H9 (cell line): Measurements from ENCODE around the gene PSMA3. TPM values are rescaled to one million over a fixed set of nuclear protein-coding genes. Genes with fewer than 3 reads are reported as not detected.

Experiments used
- DNase-seq: peaks from one replicate; pipeline ENCODE4 v3.0.0-alpha.2; 2017
- H2AFZ ChIP-seq: one replicate; pipeline ENCODE4 v1.6.1; 2013; ENCODE audit warnings: mild to moderate bottlenecking, low read length, control low read depth, moderate library complexity
- H2AK5ac ChIP-seq: 2 replicates; pipeline ENCODE4 v1.6.1; 2013; ENCODE audit warnings: low read length, control low read depth, mixed read lengths; ENCODE audit not compliant: insufficient read length
- H2BK120ac ChIP-seq: one replicate; pipeline ENCODE4 v1.6.1; 2013; ENCODE audit warnings: low read depth, mild to moderate bottlenecking, low read length, control low read depth, inconsistent platforms; ENCODE audit not compliant: poor library complexity, severe bottlenecking
- H2BK12ac ChIP-seq: 2 replicates; pipeline ENCODE4 v1.6.1; 2013; ENCODE audit warnings: low read length, control low read depth, mixed read lengths, low read depth; ENCODE audit not compliant: insufficient read length
- H2BK15ac ChIP-seq: 2 replicates; pipeline ENCODE4 v1.6.1; 2013; ENCODE audit warnings: low read depth, low read length, control low read depth
- H2BK20ac ChIP-seq: one replicate; pipeline ENCODE4 v1.6.1; 2013; ENCODE audit warnings: low read depth, mild to moderate bottlenecking, low read length, control low read depth, inconsistent platforms; ENCODE audit not compliant: poor library complexity, severe bottlenecking
- H2BK5ac ChIP-seq: 2 replicates; pipeline ENCODE4 v1.6.1; 2013; ENCODE audit warnings: low read length, control low read depth, mixed read lengths; ENCODE audit not compliant: insufficient read length
- H3K14ac ChIP-seq: 2 replicates; pipeline ENCODE4 v1.6.1; 2013; ENCODE audit warnings: low read length, control low read depth; ENCODE audit not compliant: insufficient read depth
- H3K18ac ChIP-seq: 2 replicates; pipeline ENCODE4 v1.6.1; 2013; ENCODE audit warnings: low read depth, mild to moderate bottlenecking, mixed read lengths, low read length, control low read depth; ENCODE audit not compliant: insufficient read length
- H3K23ac ChIP-seq: 2 replicates; pipeline ENCODE4 v1.6.1; 2013; ENCODE audit warnings: low read length, control low read depth, mixed read lengths, low read depth; ENCODE audit not compliant: insufficient read length
- H3K23me2 ChIP-seq: 2 replicates; pipeline ENCODE4 v1.6.1; 2013; ENCODE audit warnings: low read depth, mild to moderate bottlenecking, mixed read lengths, low read length, control low read depth; ENCODE audit not compliant: insufficient read length, poor library complexity, severe bottlenecking
- H3K27ac ChIP-seq: 2 replicates; pipeline ENCODE4 v1.5.1; 2013; ENCODE audit warnings: low read length, control low read depth, mixed read lengths, low read depth; ENCODE audit not compliant: insufficient read length
- H3K27me3 ChIP-seq: 2 replicates; pipeline ENCODE4 v1.6.1; 2013; ENCODE audit warnings: low read length, control low read depth, inconsistent platforms; ENCODE audit not compliant: insufficient read depth
- H3K4ac ChIP-seq: 2 replicates; pipeline ENCODE4 v1.6.1; 2013; ENCODE audit warnings: low read depth, mild to moderate bottlenecking, control low read depth, inconsistent platforms, low read length, moderate library complexity
- H3K4me1 ChIP-seq: 2 replicates; pipeline ENCODE4 v1.6.1; 2013; ENCODE audit warnings: low read length, control low read depth, inconsistent platforms; ENCODE audit not compliant: insufficient read depth
- H3K4me2 ChIP-seq: 2 replicates; pipeline ENCODE4 v1.6.1; 2013; ENCODE audit warnings: low read length, control low read depth, mixed read lengths; ENCODE audit not compliant: insufficient read length, insufficient read depth
- H3K56ac ChIP-seq: 2 replicates; pipeline ENCODE4 v1.6.1; 2013; ENCODE audit warnings: low read depth, mild to moderate bottlenecking, mixed read lengths, low read length, control low read depth; ENCODE audit not compliant: insufficient read length
- H3K79me1 ChIP-seq: 2 replicates; pipeline ENCODE4 v1.6.1; 2013; ENCODE audit warnings: low read depth, mild to moderate bottlenecking, moderate library complexity, low read length, control low read depth, inconsistent platforms; ENCODE audit not compliant: insufficient read depth, poor library complexity, severe bottlenecking
- H3K79me2 ChIP-seq: 2 replicates; pipeline ENCODE4 v1.6.1; 2013; ENCODE audit warnings: low read length, control low read depth, inconsistent platforms; ENCODE audit not compliant: insufficient read depth
- H3K9ac ChIP-seq: 2 replicates; pipeline ENCODE4 v1.6.1; 2013; ENCODE audit warnings: low read length, control low read depth, mixed read lengths; ENCODE audit not compliant: insufficient read length; ENCODE audit errors: extremely low read depth
- H3K9me3 ChIP-seq: one replicate; pipeline ENCODE4 v1.6.1; 2013; ENCODE audit warnings: low read depth, low read length, inconsistent platforms; ENCODE audit not compliant: control insufficient read depth
- H3T11ph ChIP-seq: one replicate; pipeline ENCODE4 v1.6.1; 2013; ENCODE audit warnings: mild to moderate bottlenecking, low read length, control low read depth, inconsistent platforms
- H4K20me1 ChIP-seq: one replicate; pipeline ENCODE4 v1.6.1; 2013; ENCODE audit not compliant: control insufficient read depth, insufficient read length, insufficient read depth
- H4K5ac ChIP-seq: 2 replicates; pipeline ENCODE4 v1.6.1; 2013; ENCODE audit warnings: low read depth, mild to moderate bottlenecking, mixed read lengths, low read length, control low read depth; ENCODE audit not compliant: insufficient read length
- H4K8ac ChIP-seq: replicated peaks from 2 replicates; pipeline ENCODE4 v1.6.1; 2013; ENCODE audit warnings: low read length, control low read depth, mixed read lengths, low read depth; ENCODE audit not compliant: insufficient read length
- H4K91ac ChIP-seq: 2 replicates; pipeline ENCODE4 v1.6.1; 2013; ENCODE audit warnings: low read depth, mild to moderate bottlenecking, moderate library complexity, mixed read lengths, low read length, control low read depth; ENCODE audit not compliant: insufficient read length
- H3K27ac Mint-ChIP-seq, 3 experiments: 2 replicates in 2 of 3; 3 replicates in 1 of 3; pipeline ENCODE4 v1.8.0; 2020 to 2021; ENCODE audit warnings: mixed read lengths in 3 of 3, mild to moderate bottlenecking in 1 of 3, moderate library complexity in 1 of 3
- H3K27me3 Mint-ChIP-seq: 2 replicates; pipeline ENCODE4 v1.8.0; 2021; ENCODE audit warnings: low read depth, mild to moderate bottlenecking, moderate library complexity, mixed read lengths
- H3K36me3 Mint-ChIP-seq, 3 experiments: 2 replicates in 2 of 3; 3 replicates in 1 of 3; pipeline ENCODE4 v1.8.0; 2020 to 2021; ENCODE audit warnings: low read depth in 3 of 3, mixed read lengths in 3 of 3; ENCODE audit not compliant: insufficient read depth in 1 of 3
- H3K4me1 Mint-ChIP-seq, 2 experiments: 2 replicates each; pipeline ENCODE4 v1.8.0; 2020; ENCODE audit warnings: mixed read lengths in 2 of 2
- H3K4me3 Mint-ChIP-seq, 2 experiments: 2 replicates in 1 of 2; 3 replicates in 1 of 2; pipeline ENCODE4 v1.8.0; 2020 to 2021; ENCODE audit warnings: mild to moderate bottlenecking in 2 of 2, mixed read lengths in 2 of 2, moderate library complexity in 1 of 2
- H3K9me3 Mint-ChIP-seq, 2 experiments: 2 replicates in 1 of 2; 3 replicates in 1 of 2; pipeline ENCODE4 v1.8.0; 2020; ENCODE audit warnings: mild to moderate bottlenecking in 2 of 2, mixed read lengths in 2 of 2, moderate library complexity in 1 of 2
- WGBS: extraction: QIAGEN DNeasy Blood & Tissue Kit; methylation state at CpG from one replicate; pipeline ENCODE4 v1.1.7; 2013; ENCODE audit warnings: missing lambda C conversion rate, low lambda C conversion rate, mixed read lengths; ENCODE audit not compliant: insufficient read length; ENCODE audit errors: extremely low coverage; 5-methylcytosine and 5-hydroxymethylcytosine counted together
- total RNA-seq: library from RNA; stranded (reverse); gene quantifications from 2 replicates; pipeline ENCODE4 v1.2.1, GENCODE V29; 2021
- TF ChIP-seq, protein P1 (sequence below): fragments of 200-600 bp; sonication (generic); conservative IDR thresholded peaks from 3 replicates; pipeline ENCODE4 v1.8.0; 2021; ENCODE audit warnings: antibody characterized with exemption, mild to moderate bottlenecking

The PSMA3 gene
- total RNA-seq, 1 experiment from 2014 or later = 342 TPM

GRCh38 chr14:58227096-58227819 lies 17.4 kb upstream of the PSMA3 start:
- Histone ChIP-seq H3K79me1 (no peaks in the 10 kb centered on the region), H2AFZ (no peak overlapping the region), H3K23ac (no peak overlapping the region), H4K20me1 (no peaks in the 10 kb centered on the region), H3K9ac (no peak overlapping the region), H3K14ac (no peak overlapping the region), H3T11ph (no peak overlapping the region), H2BK20ac (no peak overlapping the region), H2BK15ac (no peak overlapping the region), H3K18ac (no peak overlapping the region), H2BK5ac (no peak overlapping the region), H3K4me2 (no peak overlapping the region), H3K23me2 (no peaks in the 10 kb centered on the region), H4K91ac (no peak overlapping the region), H3K27me3 (no peaks in the 10 kb centered on the region), H2AK5ac (no peak overlapping the region), H4K5ac (no peak overlapping the region), H3K4me1 (no peaks in the 10 kb centered on the region), H3K79me2 (no peaks in the 10 kb centered on the region; the same call in 1 of the 2 replicates), H3K9me3 (no peaks in the 10 kb centered on the region), H3K56ac (no peak overlapping the region), H4K8ac (no peak overlapping the region), H3K4ac (no peak overlapping the region), H2BK12ac (no peak overlapping the region), H3K27ac (no peak overlapping the region), H2BK120ac (no peak overlapping the region)
- no peak overlapping the region for H3K4me3 Mint-ChIP-seq
- H3K9me3 Mint-ChIP-seq = no peaks in the 10 kb centered on the region
- no peak for DNase-seq
- no peak overlapping the region; a peak in 1 of 7 replicates for H3K27ac Mint-ChIP-seq
- H3K4me1 Mint-ChIP-seq = no peaks in the 10 kb centered on the region
- H3K27me3 Mint-ChIP-seq = no peaks in the 10 kb centered on the region
- TF ChIP-seq, protein P1, sequence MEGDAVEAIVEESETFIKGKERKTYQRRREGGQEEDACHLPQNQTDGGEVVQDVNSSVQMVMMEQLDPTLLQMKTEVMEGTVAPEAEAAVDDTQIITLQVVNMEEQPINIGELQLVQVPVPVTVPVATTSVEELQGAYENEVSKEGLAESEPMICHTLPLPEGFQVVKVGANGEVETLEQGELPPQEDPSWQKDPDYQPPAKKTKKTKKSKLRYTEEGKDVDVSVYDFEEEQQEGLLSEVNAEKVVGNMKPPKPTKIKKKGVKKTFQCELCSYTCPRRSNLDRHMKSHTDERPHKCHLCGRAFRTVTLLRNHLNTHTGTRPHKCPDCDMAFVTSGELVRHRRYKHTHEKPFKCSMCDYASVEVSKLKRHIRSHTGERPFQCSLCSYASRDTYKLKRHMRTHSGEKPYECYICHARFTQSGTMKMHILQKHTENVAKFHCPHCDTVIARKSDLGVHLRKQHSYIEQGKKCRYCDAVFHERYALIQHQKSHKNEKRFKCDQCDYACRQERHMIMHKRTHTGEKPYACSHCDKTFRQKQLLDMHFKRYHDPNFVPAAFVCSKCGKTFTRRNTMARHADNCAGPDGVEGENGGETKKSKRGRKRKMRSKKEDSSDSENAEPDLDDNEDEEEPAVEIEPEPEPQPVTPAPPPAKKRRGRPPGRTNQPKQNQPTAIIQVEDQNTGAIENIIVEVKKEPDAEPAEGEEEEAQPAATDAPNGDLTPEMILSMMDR = no peak
- WGBS = no CpG with 5 or more reads among the region's 5 CpGs
- peaks cover 0 to 28% (median 6%) of the 10 kb centered on the region in 3 experiments; a peak in 4 of 7 replicates for H3K36me3 Mint-ChIP-seq
